HCT116 (cell line): ENCODE measurements around the gene NOS1. TPM values are rescaled to one million over a fixed set of nuclear protein-coding genes. Genes with fewer than 3 reads are reported as not detected.

Experiments used
- ATAC-seq: fragments of 200-7000 bp; cut with Tn5 transposase; 2 replicates; pipeline ENCODE4 v1.9.1; 2020; ENCODE audit warnings: mild to moderate bottlenecking, moderate library complexity
- BruUV-seq: library from RNA; stranded (reverse); fragments of 400-500 nt; replicated peaks from 2 replicates; lab custom pipeline; 2021; lab: Mats Ljungman, UMichigan
- CTCF ChIA-PET: fragments of 300-600 bp; sonication (Branson Sonifier 250); formaldehyde crosslinking; loops from one replicate; lab custom pipeline; 2021; ENCODE audit warnings: antibody characterized with exemption; lab: Charles Lee
- POLR2A ChIA-PET: fragments of 300-600, 350-600 bp; sonication (Branson Sonifier 250); formaldehyde crosslinking; loops from one replicate; lab custom pipeline; 2021; ENCODE audit warnings: antibody characterized with exemption; lab: Charles Lee
- RAD21 ChIA-PET, 2 experiments: fragments of 300-600 bp; sonication (Branson Sonifier 250); formaldehyde crosslinking; loops; one replicate each; lab custom pipeline; 2023; ENCODE audit warnings: low total read pairs in 2 of 2; ENCODE audit not compliant: uncharacterized antibody in 2 of 2, unreplicated experiment in 2 of 2, low non-redundant PET in 1 of 2; lab: Charles Lee
- DNase-seq: peaks from one replicate; pipeline ENCODE4 v3.0.0-alpha.2; 2010; ENCODE audit warnings: low read depth, low spot score
- H2AFZ ChIP-seq: fragments of 200-600 bp; shearing (Covaris generic), sonication (generic); 2 replicates; pipeline ENCODE4 v1.6.1; 2017; ENCODE audit warnings: low read depth, mixed run types, mixed read lengths, antibody characterized with exemption, low read length; ENCODE audit not compliant: poor library complexity, severe bottlenecking
- H3K27ac ChIP-seq: 2 replicates; pipeline ENCODE4 v1.5.1; 2012; ENCODE audit warnings: low read depth, low read length
- H3K27me3 ChIP-seq: fragments of 200-600 bp; sonication (generic); 2 replicates; pipeline ENCODE4 v1.6.1; 2016; ENCODE audit warnings: mixed run types, low read length, mixed read lengths; ENCODE audit not compliant: insufficient read depth
- H3K36me3 ChIP-seq, 2 experiments: fragments of 200-500 bp in 1 of 2; fragments of 200-600 bp in 1 of 2; sonication (Bioruptor generic) in 1 of 2; sonication (generic) in 1 of 2; 2 replicates each; pipeline versions ENCODE4 v1.5.1 to v1.6.1; 2014 to 2016; ENCODE audit warnings: low read length in 2 of 2, inconsistent platforms in 1 of 2, mixed read lengths in 1 of 2, mixed run types in 1 of 2; ENCODE audit not compliant: insufficient read depth in 2 of 2, control insufficient read depth in 1 of 2
- H3K4me1 ChIP-seq, 2 experiments: fragments of 200-600 bp in 1 of 2; sonication (generic) in 1 of 2; 2 replicates each; pipeline versions ENCODE4 v1.5.1 to v1.6.1; 2012 to 2017; ENCODE audit warnings: low read length in 2 of 2, inconsistent platforms in 1 of 2, mild to moderate bottlenecking in 1 of 2, mixed read lengths in 1 of 2, mixed run types in 1 of 2, moderate library complexity in 1 of 2; ENCODE audit not compliant: insufficient read depth in 2 of 2, control insufficient read depth in 1 of 2
- H3K4me2 ChIP-seq: fragments of 200-600 bp; sonication (generic); 2 replicates; pipeline ENCODE4 v1.6.1; 2017; ENCODE audit warnings: mixed run types, low read length, mixed read lengths
- H3K4me3 ChIP-seq, 2 experiments: fragments of 200-600 bp in 1 of 2; sonication (generic) in 1 of 2; replicated peaks in 1 of 2; 2 replicates each; pipeline ENCODE4 v1.5.1; 2011 to 2016; ENCODE audit warnings: low read length in 2 of 2, control low read depth in 1 of 2, low read depth in 1 of 2, mild to moderate bottlenecking in 1 of 2, mixed read lengths in 1 of 2, mixed run types in 1 of 2
- H3K79me2 ChIP-seq: fragments of 200-600 bp; sonication (generic); 2 replicates; pipeline ENCODE4 v1.6.1; 2017; ENCODE audit warnings: mild to moderate bottlenecking, mixed run types, low read length, moderate library complexity, mixed read lengths; ENCODE audit not compliant: insufficient read depth
- H3K9ac ChIP-seq: fragments of 200-600 bp; sonication (generic); 2 replicates; pipeline ENCODE4 v1.6.1; 2016; ENCODE audit warnings: low read length, mixed read lengths
- H3K9me2 ChIP-seq: fragments of 200-600 bp; sonication (generic), shearing (Covaris generic); 2 replicates; pipeline ENCODE4 v1.6.1; 2017; ENCODE audit warnings: mixed run types, mild to moderate bottlenecking, moderate library complexity; ENCODE audit not compliant: insufficient read depth
- H3K9me3 ChIP-seq, 2 experiments: fragments of 200-500 bp in 1 of 2; fragments of 200-600 bp in 1 of 2; sonication (Bioruptor generic) in 1 of 2; sonication (generic) in 1 of 2; 2 replicates each; pipeline ENCODE4 v1.6.1; 2014 to 2017; ENCODE audit warnings: low read length in 2 of 2, mixed read lengths in 2 of 2, inconsistent platforms in 1 of 2, low read depth in 1 of 2, mild to moderate bottlenecking in 1 of 2, mixed run types in 1 of 2, moderate library complexity in 1 of 2; ENCODE audit not compliant: control insufficient read depth in 1 of 2, insufficient read depth in 1 of 2
- H4K20me1 ChIP-seq: fragments of 200-600 bp; sonication (generic), shearing (Covaris generic); 2 replicates; pipeline ENCODE4 v1.6.1; 2017; ENCODE audit warnings: mixed run types, mild to moderate bottlenecking, moderate library complexity; ENCODE audit not compliant: insufficient read depth
- CBX3 ChIP-seq: IDR thresholded peaks from 2 replicates; pipeline ENCODE4 v1.6.1; 2012; ENCODE audit warnings: low read depth
- CEBPB ChIP-seq: IDR thresholded peaks from 2 replicates; pipeline ENCODE4 v1.6.1; 2012; ENCODE audit warnings: low read depth
- EGR1 ChIP-seq: IDR thresholded peaks from 2 replicates; pipeline ENCODE4 v1.6.1; 2012; ENCODE audit warnings: low read depth
- JUND ChIP-seq: IDR thresholded peaks from 2 replicates; pipeline ENCODE4 v1.6.1; 2012
- POLR2A ChIP-seq: IDR thresholded peaks from 2 replicates; pipeline ENCODE4 v1.7.0; 2011; ENCODE audit warnings: borderline replicate concordance; ENCODE audit not compliant: insufficient read depth, insufficient read length; ENCODE audit errors: extremely low read depth
- POLR2AphosphoS5 ChIP-seq: IDR thresholded peaks from 2 replicates; pipeline ENCODE4 v1.6.1; 2011; ENCODE audit warnings: mild to moderate bottlenecking, low read depth, low read length, moderate library complexity
- SRF ChIP-seq: IDR thresholded peaks from 2 replicates; pipeline ENCODE4 v1.6.1; 2012; ENCODE audit warnings: low read depth
- ZBTB33 ChIP-seq: IDR thresholded peaks from 2 replicates; pipeline ENCODE4 v1.6.1; 2011; ENCODE audit warnings: mild to moderate bottlenecking, low read length, moderate library complexity; ENCODE audit not compliant: insufficient replicate concordance; ENCODE audit errors: extremely low read depth
- ZFX ChIP-seq: fragments of 450-650 bp; IDR thresholded peaks from 2 replicates; pipeline ENCODE4 v1.6.1; 2017
- ZNF274 ChIP-seq: fragments of 200-500 bp; sonication (Bioruptor generic); IDR thresholded peaks from 2 replicates; pipeline ENCODE4 v1.6.1; 2014; ENCODE audit warnings: mild to moderate bottlenecking, low read depth, low read length, inconsistent platforms
- intact Hi-C: fragments of 100-400 bp; cut with micrococcal nuclease; formaldehyde crosslinking; loops from 2 replicates; pipeline ENCODE4 v1.10.0; 2022
- total RNA-seq: library from RNA; stranded (reverse); gene quantifications from one replicate; pipeline ENCODE4 v1.2.1, GENCODE V29; 2021; ENCODE audit not compliant: unreplicated experiment
- TF ChIP-seq, protein P1 (sequence below), 3 experiments: fragments of 200-600 bp in 1 of 3; sonication (generic) in 1 of 3; IDR thresholded peaks in 2 of 3; conservative IDR thresholded peaks in 1 of 3; 2 replicates each; pipeline ENCODE4 v1.5.1; 2012 to 2017; ENCODE audit warnings: low read depth in 2 of 3, low read length in 2 of 3, antibody characterized with exemption in 1 of 3, borderline replicate concordance in 1 of 3, control low read depth in 1 of 3, mild to moderate bottlenecking in 1 of 3, mixed read lengths in 1 of 3, mixed run types in 1 of 3, moderate library complexity in 1 of 3; ENCODE audit not compliant: insufficient read depth in 1 of 3
- TF ChIP-seq, protein P2 (sequence below): IDR thresholded peaks from 2 replicates; pipeline ENCODE4 v1.6.1; 2012

The NOS1 gene
- total RNA-seq, 1 experiment from 2014 or later = 0.22 TPM

DNA sequence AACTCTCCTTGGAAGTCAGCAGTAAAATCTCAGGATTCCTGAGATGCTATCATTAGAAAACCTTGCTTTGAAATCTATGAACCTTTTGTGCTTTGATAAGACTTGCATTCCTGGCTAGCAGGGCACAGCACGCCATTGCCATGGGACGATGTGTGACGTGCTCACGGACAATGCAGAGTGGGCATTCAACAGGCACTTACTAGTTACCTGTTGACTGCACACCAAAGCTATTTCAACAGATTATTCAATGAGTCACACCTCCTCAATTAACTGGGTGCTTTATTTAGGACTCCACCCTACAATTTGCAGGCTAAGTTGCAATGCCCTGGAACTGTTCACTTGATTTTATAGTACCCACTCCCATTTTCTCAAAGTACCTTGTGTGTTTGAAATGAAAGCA, 11.3 kb downstream of the NOS1 start (continued):
- TF ChIP-seq, protein P1, sequence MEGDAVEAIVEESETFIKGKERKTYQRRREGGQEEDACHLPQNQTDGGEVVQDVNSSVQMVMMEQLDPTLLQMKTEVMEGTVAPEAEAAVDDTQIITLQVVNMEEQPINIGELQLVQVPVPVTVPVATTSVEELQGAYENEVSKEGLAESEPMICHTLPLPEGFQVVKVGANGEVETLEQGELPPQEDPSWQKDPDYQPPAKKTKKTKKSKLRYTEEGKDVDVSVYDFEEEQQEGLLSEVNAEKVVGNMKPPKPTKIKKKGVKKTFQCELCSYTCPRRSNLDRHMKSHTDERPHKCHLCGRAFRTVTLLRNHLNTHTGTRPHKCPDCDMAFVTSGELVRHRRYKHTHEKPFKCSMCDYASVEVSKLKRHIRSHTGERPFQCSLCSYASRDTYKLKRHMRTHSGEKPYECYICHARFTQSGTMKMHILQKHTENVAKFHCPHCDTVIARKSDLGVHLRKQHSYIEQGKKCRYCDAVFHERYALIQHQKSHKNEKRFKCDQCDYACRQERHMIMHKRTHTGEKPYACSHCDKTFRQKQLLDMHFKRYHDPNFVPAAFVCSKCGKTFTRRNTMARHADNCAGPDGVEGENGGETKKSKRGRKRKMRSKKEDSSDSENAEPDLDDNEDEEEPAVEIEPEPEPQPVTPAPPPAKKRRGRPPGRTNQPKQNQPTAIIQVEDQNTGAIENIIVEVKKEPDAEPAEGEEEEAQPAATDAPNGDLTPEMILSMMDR (IDR thresholded peaks at IDR 0.05 in 2 of 3, conservative IDR thresholded peaks at IDR 0.05 in 1 of 3; ENCODE audit: borderline replicate concordance in 1 of 3, insufficient read depth in 1 of 3, low read depth in 2 of 3, low read length in 2 of 3) = no peak
- TF ChIP-seq CEBPB (no peak), CBX3 (no peak), JUND (no peak), POLR2AphosphoS5 (no peak)

DNA sequence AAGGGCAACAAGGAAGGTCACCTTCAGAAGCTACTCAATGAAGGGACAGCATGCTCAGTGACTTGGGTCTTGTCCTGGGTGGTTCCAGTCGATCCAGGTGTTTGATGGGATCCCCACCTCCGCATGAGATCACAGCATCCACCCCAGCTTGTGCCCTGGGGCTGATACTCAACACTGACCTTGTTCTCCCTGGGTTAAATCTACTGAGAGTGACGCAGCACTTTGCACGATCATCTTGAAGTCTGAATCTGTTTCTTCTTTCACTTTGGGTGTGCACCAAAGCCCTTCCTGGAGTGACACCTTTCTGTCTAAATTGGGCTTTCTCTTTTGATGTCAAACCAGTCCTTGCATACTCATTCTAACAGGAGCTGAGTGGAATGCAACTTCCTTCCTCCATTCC, 13.8 kb downstream of the NOS1 start:
- H3K27ac ChIP-seq = no peak overlapping the region
- peaks cover 8% of the 10 kb centered on the region; the same call in 1 of the 2 replicates for H3K27me3 ChIP-seq
- BruUV-seq = no TSS peak
- H3K4me2 ChIP-seq = no peak overlapping the region
- CTCF ChIA-PET = no interaction called here
- no peak for TF ChIP-seq EGR1
- TF ChIP-seq SRF = no peak
- TF ChIP-seq POLR2A = no peak
- TF ChIP-seq ZBTB33 = no peak
- TF ChIP-seq, protein P2, sequence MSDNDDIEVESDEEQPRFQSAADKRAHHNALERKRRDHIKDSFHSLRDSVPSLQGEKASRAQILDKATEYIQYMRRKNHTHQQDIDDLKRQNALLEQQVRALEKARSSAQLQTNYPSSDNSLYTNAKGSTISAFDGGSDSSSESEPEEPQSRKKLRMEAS = no peak
- no peak for TF ChIP-seq CEBPB
- no peak for TF ChIP-seq ZNF274
- no peak for TF ChIP-seq ZFX
- TF ChIP-seq, protein P1 (IDR thresholded peaks at IDR 0.05 in 2 of 3, conservative IDR thresholded peaks at IDR 0.05 in 1 of 3; ENCODE audit: borderline replicate concordance in 1 of 3, insufficient read depth in 1 of 3, low read depth in 2 of 3, low read length in 2 of 3) = no peak
- H3K36me3 ChIP-seq = no peaks in the 10 kb centered on the region
- no peaks in the 10 kb centered on the region for H3K4me1 ChIP-seq
- ATAC-seq (no peak), DNase-seq (no peak)
- RAD21 ChIA-PET = no interaction called here
- POLR2A ChIA-PET = no interaction called here
- intact Hi-C loops = no loop called here
- H3K9me3 ChIP-seq = no peaks in the 10 kb centered on the region
- H3K79me2 ChIP-seq = no peaks in the 10 kb centered on the region
- no peaks in the 10 kb centered on the region for H3K9me2 ChIP-seq
- no peak overlapping the region for H2AFZ ChIP-seq
- H4K20me1 ChIP-seq = no peaks in the 10 kb centered on the region
- no peak overlapping the region for H3K4me3 ChIP-seq
- no peak overlapping the region for H3K9ac ChIP-seq
